GM19351 (cell line): ENCODE measurements around the gene METTL23.
"Not testable (repeated sequence)": the region's sequence is repeated elsewhere in the genome, so short reads cannot be mapped to it uniquely, and the experiment has no call there.

Source experiments
- ATAC-seq: cut with Tn5 transposase; IDR thresholded peaks from one replicate; pipeline ENCODE4 v1.9.1; 2021; ENCODE audit warnings: mild to moderate bottlenecking, moderate library complexity; ENCODE audit not compliant: unreplicated experiment

METTL23 gene

GRCh38 chr17:76691379-76692191, 35.1 kb upstream of the METTL23 start:
- no peak for ATAC-seq

- no peak for ATAC-seq
These were observed 31.4 kb upstream of the METTL23 start for GRCh38 chr17:76695059-76695831.

DNA sequence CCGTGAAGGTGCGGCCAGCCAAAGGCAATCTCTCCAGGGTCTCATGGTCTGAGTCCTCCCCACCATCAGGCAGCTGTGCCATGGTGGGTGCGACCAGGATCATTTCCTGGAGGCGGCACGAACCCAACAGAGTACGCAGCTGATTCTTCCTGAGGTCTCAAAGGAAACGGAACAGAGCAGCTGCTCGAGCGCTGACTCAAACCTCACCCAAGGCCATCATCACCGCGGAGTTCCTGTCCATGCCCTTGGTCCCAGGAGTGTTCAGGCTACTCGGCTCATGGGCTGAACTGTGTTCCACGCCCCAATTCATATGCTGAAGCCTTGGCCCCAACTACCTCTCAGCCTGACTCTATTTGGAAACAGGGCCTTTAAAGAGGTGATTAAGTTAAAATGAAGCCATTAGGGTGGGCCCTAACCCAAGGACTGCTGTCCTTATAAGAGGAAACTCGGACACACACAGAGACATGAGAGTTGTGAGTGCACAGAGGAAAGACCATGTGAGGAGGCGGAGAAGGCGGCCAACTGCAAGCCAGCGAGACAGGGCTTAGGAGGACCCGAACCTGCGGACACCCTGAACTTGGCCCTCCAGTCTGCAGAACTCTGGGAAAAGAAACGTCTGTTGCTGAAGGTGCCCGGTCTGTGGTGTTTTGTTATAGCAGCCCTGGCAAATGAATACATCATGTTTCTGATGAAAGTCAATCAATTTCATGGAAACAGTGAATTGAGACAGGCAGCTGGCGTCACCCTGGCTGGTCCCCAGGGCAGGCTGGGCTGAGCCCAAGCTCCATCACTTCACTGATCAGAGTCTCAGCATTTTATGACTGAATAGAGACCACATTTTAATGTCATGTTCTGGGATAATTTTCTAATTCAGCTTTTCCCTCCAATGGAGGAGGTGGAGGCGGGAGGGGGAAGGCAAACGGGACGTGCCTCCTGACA, 29.6 kb upstream of the METTL23 start:
- no peak for ATAC-seq

GRCh38 chr17:76697702-76698465, 28.8 kb upstream of the METTL23 start:
- no peak for ATAC-seq

GRCh38 chr17:76698466-76698977, 28.1 kb upstream of the METTL23 start:
- ATAC-seq, result not testable (repeated sequence)

- ATAC-seq, result no peak
These were observed 26.4 kb upstream of the METTL23 start for GRCh38 chr17:76700270-76700616.

- no peak for ATAC-seq
These were observed 25.8 kb upstream of the METTL23 start for GRCh38 chr17:76700617-76701470.

DNA sequence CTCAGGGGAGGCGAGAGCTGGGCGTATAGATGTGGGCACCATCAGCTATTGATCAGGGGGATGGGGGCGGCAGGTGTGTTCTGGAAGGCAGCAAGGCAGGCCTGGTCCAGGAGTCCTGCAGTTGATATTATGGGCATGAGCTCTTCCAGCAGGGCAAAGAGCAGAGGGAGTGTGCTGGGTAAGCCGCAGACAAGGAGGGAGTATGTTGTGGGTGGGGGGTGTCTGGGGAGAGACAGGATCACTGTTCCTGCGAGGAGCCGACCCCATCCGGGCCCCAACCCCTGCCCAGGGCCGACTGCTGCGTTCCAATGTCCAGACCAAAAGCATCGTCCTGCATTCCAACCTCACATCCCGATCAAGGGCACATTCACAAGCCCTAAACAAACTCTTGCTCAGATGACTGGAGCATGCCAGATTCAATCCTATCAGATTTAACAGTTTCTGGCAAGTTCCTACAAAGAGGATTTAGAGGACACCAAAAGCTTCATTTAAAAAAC, 25.1 kb upstream of the METTL23 start:
- ATAC-seq, result no peak

DNA sequence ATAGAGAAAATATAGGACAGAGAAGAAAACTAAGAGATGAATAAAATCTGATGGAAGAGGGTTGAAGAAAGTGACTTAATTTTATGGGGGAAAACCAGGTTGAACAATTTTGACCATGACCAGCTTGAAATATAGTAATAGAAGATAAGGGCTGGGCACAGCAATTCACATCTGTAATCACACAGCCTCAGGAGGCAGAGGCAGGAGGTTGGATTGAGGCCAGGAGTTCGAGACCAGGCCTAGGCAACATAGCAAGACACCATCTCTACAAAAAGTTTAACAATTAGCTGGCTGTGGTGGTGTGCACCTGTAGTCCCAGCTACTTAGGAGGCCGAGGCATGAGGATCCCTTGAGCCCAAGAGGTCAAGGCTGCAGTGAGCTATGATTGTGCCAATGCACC, 24.6 kb upstream of the METTL23 start:
- no peak for ATAC-seq

GRCh38 chr17:76702941-76703637, 23.6 kb upstream of the METTL23 start:
- no peak for ATAC-seq

- ATAC-seq, result no peak
These were observed 21.8 kb upstream of the METTL23 start for GRCh38 chr17:76704805-76705204.

DNA sequence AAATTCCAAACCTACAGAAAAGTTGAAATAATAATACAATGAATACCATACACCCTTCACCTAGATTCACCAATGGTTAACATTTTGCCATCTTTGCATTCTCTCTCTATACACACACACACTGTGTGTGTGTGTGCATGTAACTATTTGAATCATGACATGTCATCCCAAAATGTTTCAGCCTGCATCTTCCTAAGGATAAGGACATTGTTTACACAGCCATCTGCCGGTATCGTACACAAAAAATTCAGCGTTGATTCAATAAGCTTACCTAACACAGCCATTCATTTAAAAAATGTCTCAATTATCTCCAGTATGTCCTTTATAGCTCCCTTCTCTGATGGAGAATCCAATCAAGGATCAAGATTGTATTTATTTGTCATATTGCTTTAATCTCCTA, 19.8 kb upstream of the METTL23 start:
- ATAC-seq, result no peak

DNA sequence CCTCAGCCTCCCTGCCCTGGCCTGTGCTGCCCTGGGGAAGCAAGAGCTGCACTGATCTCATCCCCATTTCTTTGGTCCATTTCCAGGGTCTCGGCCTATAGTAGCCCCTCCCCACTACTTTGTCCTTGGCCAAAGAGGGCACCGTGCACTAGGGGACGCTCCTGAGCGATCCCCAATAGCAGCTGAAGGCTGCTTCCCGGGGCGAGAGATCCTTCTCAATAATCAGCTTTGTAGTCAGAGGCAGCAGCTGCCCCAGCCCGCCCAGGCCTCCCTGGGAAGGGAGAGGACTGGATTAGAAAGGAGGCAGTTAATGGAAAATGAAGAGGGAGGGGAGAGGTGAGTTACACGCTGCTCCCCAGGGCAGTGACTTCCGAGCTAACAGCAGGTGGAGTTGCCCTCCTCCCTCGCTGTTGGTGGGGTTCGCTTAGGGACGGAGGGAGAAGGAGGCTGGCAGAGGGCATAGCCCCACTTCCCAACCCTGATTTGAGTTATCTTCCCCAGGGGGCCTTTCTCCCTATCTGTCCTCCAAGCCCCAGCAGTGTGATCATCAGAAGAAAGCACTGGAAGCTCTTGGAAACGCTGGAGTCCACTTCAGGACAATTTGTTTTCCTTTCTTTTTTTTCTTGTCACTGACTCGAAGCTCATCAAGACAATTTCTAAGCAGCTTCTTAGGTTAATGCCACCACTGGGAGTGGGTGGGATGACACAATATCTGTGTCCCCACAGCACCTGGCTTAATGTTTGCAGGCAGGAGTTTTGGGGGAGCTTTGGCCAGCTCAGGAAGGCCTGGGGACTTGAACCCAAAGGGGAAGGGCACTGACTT, 18.4 kb upstream of the METTL23 start:
- no peak for ATAC-seq

DNA sequence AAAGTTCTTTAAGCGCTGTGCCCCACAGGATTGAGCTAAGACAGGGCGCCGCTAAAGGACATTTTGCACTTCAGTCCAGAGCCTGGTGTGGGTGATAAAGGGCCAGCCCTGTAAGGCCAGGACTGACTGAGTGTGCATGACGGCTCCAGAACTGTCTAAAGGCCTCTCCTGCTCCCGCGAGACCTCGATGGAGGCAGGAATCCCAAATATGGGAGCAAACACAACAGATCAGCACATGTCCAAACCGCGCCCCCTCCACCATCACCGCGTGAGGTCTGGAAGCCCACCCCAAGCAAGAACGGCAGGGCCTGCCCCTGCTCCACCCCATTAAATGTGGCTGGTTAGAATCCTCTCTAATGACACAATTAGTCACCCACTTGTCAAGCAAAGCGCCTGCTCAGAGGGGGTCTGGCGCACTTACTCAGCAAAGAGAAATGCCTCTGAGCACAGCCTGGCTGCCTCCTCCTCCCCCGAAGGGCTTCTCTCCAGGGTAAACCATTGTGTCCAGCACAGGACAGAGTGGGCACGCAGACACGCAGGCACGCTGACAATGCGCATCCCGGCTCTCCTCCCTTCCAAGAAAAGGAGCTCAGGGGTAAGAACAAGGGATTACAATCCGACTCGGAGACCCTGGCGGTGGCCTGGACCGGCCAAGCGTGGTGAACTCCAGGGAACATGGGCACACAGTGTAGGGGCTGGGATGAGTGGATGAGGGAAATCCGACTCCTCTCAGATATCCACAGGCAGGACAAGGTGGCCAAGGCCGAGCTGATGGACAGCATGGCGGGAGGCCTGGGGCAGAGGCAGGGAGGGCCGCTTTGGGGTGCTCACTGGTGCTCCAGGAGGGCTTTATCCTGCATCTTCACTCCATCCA, 17.3 kb upstream of the METTL23 start:
- ATAC-seq, result no peak

- ATAC-seq, result not testable (repeated sequence)
These were observed 16.4 kb upstream of the METTL23 start for GRCh38 chr17:76709951-76710862.
